Hepatocyte (in vitro differentiated cells): ENCODE measurements around the gene SLC66A2.

ENCODE experiments used
- CTCF ChIP-seq: fragments of 200-600 bp; sonication (generic); IDR thresholded peaks from 2 replicates; pipeline ENCODE4 v1.5.1; 2016; ENCODE audit warnings: antibody characterized with exemption, mild to moderate bottlenecking; ENCODE audit not compliant: poor library complexity
- EZH2 ChIP-seq: fragments of 200-600 bp; sonication (generic); IDR thresholded peaks from 2 replicates; pipeline ENCODE4 v1.6.1; 2016; ENCODE audit warnings: antibody characterized with exemption, mild to moderate bottlenecking, borderline replicate concordance

- no peak for TF ChIP-seq CTCF
- TF ChIP-seq EZH2 = no peak
Observed at GRCh38 chr18:79962311-79962710, 10.9 kb upstream of the SLC66A2 start.
